GM19351 (cell line): Measurements from ENCODE around the gene SYT9.

ENCODE experiments used
- ATAC-seq: cut with Tn5 transposase; IDR thresholded peaks from one replicate; pipeline ENCODE4 v1.9.1; 2021; ENCODE audit warnings: mild to moderate bottlenecking, moderate library complexity; ENCODE audit not compliant: unreplicated experiment

SYT9 gene

GRCh38 chr11:7251836-7252682, at the start of gene SYT9:
TSS of gene SYT9 (plus strand) at chr11:7251904. CDS start at chr11:7252187, 283 bp downstream.
- peak; percentile 84 for ATAC-seq

GRCh38 chr11:7202412-7202811, 49.3 kb upstream of the SYT9 start:
- ATAC-seq: no peak

GRCh38 chr11:7204778-7205177, 46.9 kb upstream of the SYT9 start:
- ATAC-seq: no peak

- ATAC-seq: no peak
These were observed 43.3 kb upstream of the SYT9 start for GRCh38 chr11:7208391-7208790.

GRCh38 chr11:7219491-7219890, 32.2 kb upstream of the SYT9 start:
- ATAC-seq: no peak

GRCh38 chr11:7220636-7221035, 31.1 kb upstream of the SYT9 start:
- ATAC-seq: no peak

- ATAC-seq: no peak
These were observed 29.1 kb upstream of the SYT9 start for GRCh38 chr11:7222619-7223018.

- no peak for ATAC-seq
These were observed 11.8 kb upstream of the SYT9 start for GRCh38 chr11:7239877-7240276.

- ATAC-seq: no peak
These were observed 6.4 kb upstream of the SYT9 start for GRCh38 chr11:7245341-7245740.

GRCh38 chr11:7246179-7246578, 5.5 kb upstream of the SYT9 start:
- ATAC-seq: no peak

GRCh38 chr11:7250166-7250565, 1.5 kb upstream of the SYT9 start:
- ATAC-seq: no peak

GRCh38 chr11:7251487-7251835, 243 bp upstream of the SYT9 start:
- ATAC-seq: no peak

- ATAC-seq: no peak
These were observed 1.0 kb downstream of the SYT9 start for GRCh38 chr11:7252683-7253213.

GRCh38 chr11:7253800-7254199, 2.1 kb downstream of the SYT9 start:
- no peak for ATAC-seq

GRCh38 chr11:7254731-7255291, 3.1 kb downstream of the SYT9 start:
- no peak for ATAC-seq

GRCh38 chr11:7256943-7257342, 5.2 kb downstream of the SYT9 start:
- no peak for ATAC-seq

GRCh38 chr11:7257724-7258123, 6.0 kb downstream of the SYT9 start:
- no peak for ATAC-seq

GRCh38 chr11:7261578-7261977, 9.9 kb downstream of the SYT9 start:
- no peak for ATAC-seq

GRCh38 chr11:7262672-7263071, 11.0 kb downstream of the SYT9 start:
- no peak for ATAC-seq

GRCh38 chr11:7263842-7264241, 12.1 kb downstream of the SYT9 start:
- ATAC-seq: no peak

- ATAC-seq: no peak
These were observed 17.1 kb downstream of the SYT9 start for GRCh38 chr11:7268758-7269157.

GRCh38 chr11:7270233-7270865, 18.6 kb downstream of the SYT9 start:
- ATAC-seq: no peak
